DMS 273 treated with DMSO at 0.1 percent for 48 hours (cell line): ENCODE results near the gene GGT1.
"Not testable (repeated sequence)": the region's sequence is repeated elsewhere in the genome, so short reads cannot be mapped to it uniquely, and the experiment has no call there.

Experiments used
- DNase-seq: peaks from one replicate; lab custom pipeline; 2025; lab: John Stamatoyannopoulos, UW

Gene GGT1

GRCh38 chr22:24584166-24584790, 18.7 kb upstream of the GGT1 start:
- DNase-seq = no peak

GRCh38 chr22:24584871-24585411, 18.1 kb upstream of the GGT1 start:
- DNase-seq = no peak

GRCh38 chr22:24585461-24585860, 17.5 kb upstream of the GGT1 start:
- no peak for DNase-seq

DNA sequence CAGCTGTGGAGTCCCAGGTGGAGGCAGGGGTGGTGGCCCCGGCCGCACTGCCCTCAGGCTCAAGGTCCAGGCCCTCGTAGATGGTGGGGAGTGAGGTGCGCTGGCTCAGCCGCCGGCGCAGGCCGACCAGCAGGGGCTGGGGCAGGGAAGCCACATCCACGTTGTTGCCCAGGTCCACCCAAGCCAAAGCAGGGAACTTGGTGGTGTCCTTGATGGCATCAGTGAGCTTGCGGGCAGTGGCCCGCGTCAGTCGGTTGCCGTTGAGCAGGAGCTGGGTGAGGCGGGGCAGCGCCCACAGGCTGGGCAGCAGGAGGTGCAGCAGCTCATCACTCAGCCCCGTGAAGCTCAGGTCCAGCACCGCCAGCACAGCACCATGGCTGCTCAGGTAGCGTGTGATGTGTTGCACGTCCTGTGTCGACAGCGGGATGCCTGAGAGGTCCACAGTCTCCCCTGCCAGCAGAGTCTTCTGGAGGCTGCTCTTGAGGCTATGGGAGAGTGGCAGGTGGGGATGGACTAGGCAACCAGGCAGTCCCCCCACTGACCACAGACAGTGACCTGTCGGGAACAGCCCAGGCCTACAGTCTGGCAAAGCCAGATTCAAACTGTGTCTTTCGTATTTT, 17.0 kb upstream of the GGT1 start:
- no peak for DNase-seq

GRCh38 chr22:24587251-24587650, 15.7 kb upstream of the GGT1 start:
- no peak for DNase-seq

DNA sequence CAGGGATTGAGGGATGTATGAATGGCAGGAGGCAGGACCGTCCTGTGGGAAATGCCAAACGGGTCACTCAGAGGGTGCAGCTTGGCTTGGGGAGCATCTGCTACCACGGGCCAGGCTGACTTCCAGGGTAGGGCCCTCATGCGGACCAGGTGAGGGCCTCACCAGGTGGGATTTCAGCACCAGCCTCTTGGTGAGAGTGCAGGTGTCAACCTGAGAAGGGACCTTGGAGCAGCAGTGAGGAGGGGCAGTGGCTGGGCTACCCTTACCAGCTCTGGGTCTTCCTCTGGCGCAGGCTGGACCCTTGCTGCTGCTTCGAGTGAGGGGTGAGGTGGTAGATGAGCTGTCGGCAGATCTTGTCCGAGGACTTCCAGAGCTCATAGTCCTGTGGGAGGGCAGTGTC, 15.0 kb upstream of the GGT1 start:
- DNase-seq = no peak

DNA sequence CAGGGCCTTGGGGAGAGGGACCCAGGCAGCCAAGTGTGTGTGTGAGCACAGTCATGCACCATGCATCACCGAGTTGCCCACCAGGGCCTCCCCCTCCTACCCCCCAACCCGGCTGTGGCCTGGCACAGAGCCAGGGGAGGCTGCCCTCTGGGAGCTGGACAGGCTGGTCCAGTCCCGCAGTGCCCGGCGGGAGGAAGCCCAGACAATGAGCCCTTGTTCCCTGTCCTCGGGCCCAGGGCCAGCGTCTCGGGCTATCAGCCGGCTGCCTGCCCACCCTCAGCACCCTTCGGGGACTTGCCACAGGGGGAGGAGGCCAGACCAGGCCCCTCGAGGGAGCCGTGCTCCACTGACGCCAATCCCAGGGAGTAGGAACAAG, 14.6 kb upstream of the GGT1 start:
- no peak for DNase-seq

- no peak for DNase-seq
Measured at GRCh38 chr22:24588757-24589481, 14.1 kb upstream of the GGT1 start.

DNA sequence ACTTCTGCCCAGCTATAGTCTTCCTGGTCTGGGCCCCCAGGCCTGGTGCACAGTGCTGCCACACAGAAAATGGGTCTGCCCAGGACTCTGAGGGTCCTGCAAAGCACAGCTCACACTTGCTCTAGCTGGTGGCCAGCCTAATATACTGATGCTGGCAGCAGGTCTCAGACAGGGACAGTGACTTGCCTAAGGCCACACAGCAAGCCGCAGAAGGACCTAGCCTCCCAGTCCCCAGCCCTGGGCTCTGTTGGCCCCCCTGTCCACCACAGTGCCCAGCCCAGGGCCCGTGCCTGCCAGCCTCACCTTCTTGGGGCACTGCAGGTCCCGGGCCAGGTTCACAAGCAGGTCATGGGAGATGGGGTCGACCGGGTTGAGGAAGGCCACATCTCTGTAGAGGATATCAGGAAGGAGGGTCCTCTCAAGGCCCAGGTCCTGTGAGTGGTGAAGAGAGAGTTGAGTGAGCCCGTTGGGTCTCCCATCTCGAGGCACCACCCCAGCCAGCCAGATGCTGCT, 13.4 kb upstream of the GGT1 start:
- no peak for DNase-seq

- DNase-seq = no peak
Measured at GRCh38 chr22:24590596-24591173, 12.3 kb upstream of the GGT1 start.

DNA sequence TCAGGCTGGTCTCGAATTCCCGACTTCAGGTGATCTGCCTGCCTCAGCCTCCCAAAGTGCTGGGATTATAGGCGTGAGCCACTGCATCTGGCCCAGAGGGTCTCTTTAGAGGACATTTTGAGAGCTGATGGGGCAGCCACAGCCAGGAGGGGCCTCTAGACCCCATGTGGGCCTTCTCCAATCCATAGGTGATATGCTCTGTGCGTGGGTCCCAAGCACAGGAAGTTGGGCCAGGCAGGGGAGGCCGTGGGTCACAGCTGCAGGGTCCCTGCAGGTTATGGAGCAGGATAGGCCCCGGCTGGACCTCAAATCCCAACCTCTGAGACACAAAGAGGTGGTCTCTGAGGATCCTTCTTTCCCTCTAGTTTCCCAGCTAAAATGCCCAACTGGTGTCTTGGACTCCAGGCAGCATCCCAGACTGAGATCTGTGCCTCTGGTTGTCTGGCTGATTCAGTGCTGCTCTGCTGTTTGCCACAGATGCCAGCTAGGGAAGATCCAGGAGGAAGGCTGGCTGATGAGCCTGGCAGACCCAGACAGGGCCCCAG, 11.6 kb upstream of the GGT1 start:
- DNase-seq = no peak

GRCh38 chr22:24592058-24592850, 10.7 kb upstream of the GGT1 start:
- DNase-seq = no peak

- no peak for DNase-seq
Measured at GRCh38 chr22:24592851-24593558, 10.0 kb upstream of the GGT1 start, which contains the start of gene LRRC75B. LRRC75B (minus strand) TSS chr22:24593073; CDS start chr22:24593039, 34 bp downstream.

DNA sequence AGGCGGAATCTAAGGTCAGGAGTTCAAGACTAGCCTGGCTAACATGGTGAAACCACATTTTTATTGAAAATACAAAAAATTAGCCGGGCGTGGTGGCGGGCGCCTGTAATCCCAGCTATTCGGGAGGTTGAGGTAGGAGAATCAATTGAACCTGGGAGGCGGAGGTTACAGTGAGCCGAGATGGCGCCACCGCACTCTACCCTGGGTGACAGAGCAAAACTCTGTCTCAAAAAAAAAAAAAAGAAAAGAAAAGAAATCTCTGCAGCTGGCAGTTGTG, 9.5 kb upstream of the GGT1 start:
- not testable (repeated sequence) for DNase-seq

DNA sequence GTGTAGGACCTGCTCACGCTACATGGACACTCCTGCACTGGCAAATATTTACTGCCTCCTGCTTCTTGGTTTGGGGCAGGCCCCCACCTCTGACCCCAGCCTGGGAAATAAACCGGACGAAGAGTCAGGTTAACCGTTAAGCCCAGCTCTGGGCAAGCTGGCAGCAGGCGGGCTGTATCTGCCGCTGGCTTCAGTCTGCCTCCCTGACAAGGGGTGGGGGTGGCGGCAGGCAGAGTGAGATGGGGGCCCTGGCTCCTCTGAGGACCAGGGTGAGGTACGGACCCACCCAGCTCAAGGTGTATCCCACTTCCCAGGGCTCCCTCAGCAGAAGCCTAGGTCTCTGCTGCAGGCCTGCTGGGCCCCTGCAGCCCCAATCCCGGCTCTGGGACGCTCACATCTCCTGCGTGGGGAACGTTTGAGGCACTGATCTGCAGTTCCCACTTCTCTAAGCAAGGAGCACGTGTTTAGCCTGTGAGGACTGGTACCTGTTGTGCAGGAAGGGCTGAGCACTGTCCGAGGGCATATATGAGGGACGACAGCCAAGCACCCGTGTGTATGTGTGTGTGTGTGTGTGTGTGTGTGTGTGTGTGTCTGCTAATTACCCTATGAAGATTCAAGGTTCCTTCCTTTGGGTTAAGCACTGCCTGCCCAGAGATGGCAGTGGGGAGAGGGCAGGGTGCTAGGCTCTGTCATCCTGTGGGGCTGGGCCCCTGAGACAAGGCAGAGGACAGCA, 9.0 kb upstream of the GGT1 start:
- no peak for DNase-seq

DNA sequence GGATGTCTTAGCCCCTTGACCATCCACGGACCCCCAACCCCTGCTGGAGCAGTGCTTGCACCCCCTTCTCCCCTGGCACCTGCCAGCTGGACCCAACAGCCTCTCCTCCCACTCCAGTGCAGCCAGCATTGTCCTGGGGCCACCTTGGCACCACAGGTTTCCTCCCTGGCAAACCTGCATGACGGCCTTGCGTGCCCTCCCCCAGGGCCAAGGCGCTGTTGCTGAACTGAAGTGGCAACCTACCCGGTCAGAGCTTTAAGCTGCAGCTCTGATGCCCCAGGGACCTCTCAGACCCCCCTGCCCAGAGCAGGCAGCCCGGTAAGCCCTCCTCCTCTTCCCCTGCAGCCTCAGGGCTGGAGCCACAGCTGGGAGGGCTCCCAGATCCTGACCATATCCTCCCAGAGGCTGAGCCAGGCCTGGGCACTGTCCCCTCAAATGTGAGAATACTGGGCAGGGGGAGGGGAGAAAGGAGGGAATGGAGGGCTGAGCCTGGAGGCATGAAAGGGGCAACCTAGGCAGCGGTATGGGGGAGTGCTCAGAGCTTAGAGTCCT, 8.3 kb upstream of the GGT1 start:
- no peak for DNase-seq

GRCh38 chr22:24595228-24595627, 7.8 kb upstream of the GGT1 start:
- no peak for DNase-seq

- DNase-seq = no peak
Measured at GRCh38 chr22:24595863-24596262, 7.1 kb upstream of the GGT1 start.

DNA sequence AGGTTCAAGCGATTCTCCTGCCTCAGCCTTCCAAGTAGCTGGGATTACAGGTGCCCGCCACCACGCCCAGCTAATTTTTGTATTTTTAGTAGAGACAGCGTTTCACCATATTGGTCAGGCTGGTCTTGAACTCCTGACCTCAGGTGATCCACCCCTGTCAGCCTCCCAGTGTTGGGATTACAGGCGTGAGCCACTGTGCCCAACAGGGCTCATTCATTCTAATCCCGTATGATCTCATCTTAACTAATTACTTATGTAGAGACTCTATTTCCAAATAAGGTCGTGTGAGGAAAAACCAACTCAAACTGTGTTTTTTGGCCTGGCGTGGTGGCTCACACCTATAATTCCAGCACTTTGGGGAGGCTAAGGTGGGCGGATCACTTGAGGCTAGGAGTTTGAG, 5.9 kb upstream of the GGT1 start:
- DNase-seq = not testable (repeated sequence)

DNA sequence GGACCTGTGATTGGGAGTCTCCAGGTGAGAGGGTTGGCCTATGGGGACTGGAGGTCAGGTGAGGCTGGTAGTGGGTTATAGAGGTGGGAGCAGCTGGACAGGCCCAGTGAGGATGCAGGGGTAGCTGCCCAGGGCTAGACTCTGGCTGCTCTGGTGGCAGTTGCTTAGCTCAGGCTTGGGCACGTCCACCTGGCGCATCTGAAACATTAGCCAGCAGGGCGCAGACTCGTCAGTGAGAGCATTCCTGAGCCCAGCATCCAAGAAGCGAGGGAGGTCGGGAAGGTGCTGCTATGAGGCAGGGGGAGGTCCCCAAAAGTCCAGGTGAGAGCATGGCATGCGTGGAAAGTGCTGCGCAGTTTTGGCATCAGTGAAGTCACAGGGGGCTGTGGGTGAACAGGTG, 3.5 kb upstream of the GGT1 start:
- DNase-seq = no peak
